ENCODE measurements around the gene PDK2.

The PDK2 gene

DNA sequence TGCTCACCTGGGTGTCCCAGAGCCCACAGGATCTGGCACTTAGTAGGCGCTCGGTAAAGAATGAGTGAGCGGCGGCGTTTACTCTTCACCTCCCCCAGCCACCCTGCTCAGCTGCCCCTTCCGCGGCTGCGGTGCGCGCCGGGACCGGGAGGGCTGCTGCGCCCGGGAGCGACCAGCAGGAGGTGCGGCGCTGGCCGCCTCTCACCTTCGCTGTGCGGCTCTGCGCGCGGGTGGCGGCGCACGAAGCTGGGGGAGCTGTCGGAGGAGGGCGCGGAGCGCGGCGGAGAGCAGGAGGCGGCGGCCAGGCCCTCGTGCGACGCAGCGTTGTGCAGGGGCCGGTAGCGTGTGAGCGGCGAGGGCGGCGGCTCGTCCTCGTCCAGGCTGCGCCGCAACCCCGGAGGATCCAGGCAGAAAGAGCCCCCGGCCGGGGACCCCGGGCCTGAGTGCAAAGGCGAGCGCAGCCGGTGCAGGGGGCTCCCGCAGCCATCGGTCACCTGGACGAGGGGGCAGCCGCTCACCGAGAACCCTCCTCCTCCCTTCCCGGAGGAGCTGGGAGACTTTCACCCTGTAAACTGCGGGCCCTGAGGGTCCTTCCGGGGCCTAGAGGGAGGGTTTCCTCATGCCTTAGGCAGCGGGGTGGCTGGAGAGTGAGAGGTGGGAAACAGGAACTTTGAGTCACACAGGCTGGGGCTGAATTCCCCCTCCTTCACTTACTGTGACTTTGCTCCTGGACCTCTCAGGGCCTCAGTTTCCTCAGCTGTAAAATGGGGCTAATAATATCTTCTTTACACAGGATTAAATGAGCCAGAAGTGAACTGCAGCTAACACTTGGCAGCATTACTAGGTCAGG, 22.3 kb downstream of the PDK2 start:
- in situ Hi-C loops (cut with HindIII; ENCODE audit: low pct_ligation_motif_present, low sequenced_read_pairs) = no loop called here
- no peaks in the 10 kb centered on the region for H3K27me3 ChIP-seq (replicated peaks)
- H3K4me3 ChIP-seq (ENCODE audit: low read depth, low read length) = no peak overlapping the region
- H3K36me3 ChIP-seq (replicated peaks) = no peaks in the 10 kb centered on the region
- DNase-seq = no peak
- H3K27ac ChIP-seq = no peak overlapping the region
- peak; percentile 49 for TF ChIP-seq CTCF (IDR thresholded peaks at IDR 0.05; ENCODE audit: low read depth, low read length, missing control alignments)

DNA sequence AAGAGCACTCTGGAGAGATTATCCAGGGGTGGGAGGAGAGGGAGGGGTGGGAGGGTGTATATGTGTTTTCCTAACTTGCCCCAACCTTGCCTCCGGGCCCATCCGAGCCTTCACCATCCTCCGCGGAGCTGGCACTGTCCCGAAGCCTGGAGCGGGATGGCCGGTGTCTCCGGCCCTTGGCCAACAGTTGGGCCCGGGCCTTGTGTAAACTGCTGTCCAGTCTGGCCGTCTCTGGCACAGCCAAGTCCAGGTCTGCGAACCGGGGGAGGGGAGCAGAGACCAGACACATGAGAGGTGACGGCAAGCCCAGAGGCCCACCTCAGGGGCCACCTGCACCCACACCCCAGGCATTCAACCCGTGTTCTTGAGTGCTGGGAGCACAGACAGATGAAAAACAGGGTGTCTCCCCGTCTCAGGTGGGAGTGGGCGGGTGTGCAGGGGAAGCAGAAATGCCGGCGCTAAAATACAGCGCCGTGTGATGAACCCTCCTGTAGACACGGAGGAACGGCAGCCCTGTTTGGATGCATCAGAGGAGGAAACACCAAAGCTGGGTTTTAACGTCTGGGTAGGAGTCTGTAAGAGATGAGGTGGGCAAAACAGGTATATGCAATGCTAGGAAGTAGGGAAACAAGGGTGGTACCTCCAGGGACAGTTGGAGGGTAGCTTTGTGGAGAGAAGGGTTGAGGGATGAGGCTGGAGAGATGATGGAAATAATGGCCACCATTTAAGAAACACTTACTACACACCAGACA, 23.1 kb downstream of the PDK2 start:
- Histone ChIP-seq H3K27me3 (replicated peaks) (no peaks in the 10 kb centered on the region), H3K27ac (no peak overlapping the region), H3K36me3 (replicated peaks) (no peaks in the 10 kb centered on the region), H3K4me3 (ENCODE audit: low read depth, low read length) (no peak overlapping the region)
- DNase-seq = no peak
- no peak for TF ChIP-seq CTCF (IDR thresholded peaks at IDR 0.05; ENCODE audit: low read depth, low read length, missing control alignments)
- in situ Hi-C loops (cut with HindIII; ENCODE audit: low pct_ligation_motif_present, low sequenced_read_pairs) = no loop called here

GRCh38 chr17:50118828-50119218, 23.7 kb downstream of the PDK2 start:
- no peaks in the 10 kb centered on the region for H3K27me3 ChIP-seq (replicated peaks)
- DNase-seq = no peak
- TF ChIP-seq CTCF (IDR thresholded peaks at IDR 0.05; ENCODE audit: low read depth, low read length, missing control alignments) = no peak
- H3K4me3 ChIP-seq (ENCODE audit: low read depth, low read length) = no peak overlapping the region
- in situ Hi-C loops (cut with HindIII; ENCODE audit: low pct_ligation_motif_present, low sequenced_read_pairs) = no loop called here
- no peak overlapping the region for H3K27ac ChIP-seq
- H3K36me3 ChIP-seq (replicated peaks) = no peaks in the 10 kb centered on the region

- H3K4me3 ChIP-seq (ENCODE audit: low read depth, low read length) = no peak overlapping the region
- H3K27me3 ChIP-seq (replicated peaks) = no peaks in the 10 kb centered on the region
- no peaks in the 10 kb centered on the region for H3K36me3 ChIP-seq (replicated peaks)
- no peak overlapping the region for H3K27ac ChIP-seq
- in situ Hi-C loops (cut with HindIII; ENCODE audit: low pct_ligation_motif_present, low sequenced_read_pairs) = no loop called here
- no peak for TF ChIP-seq CTCF (IDR thresholded peaks at IDR 0.05; ENCODE audit: low read depth, low read length, missing control alignments)
- no peak for DNase-seq
These were observed 25.5 kb downstream of the PDK2 start for GRCh38 chr17:50120475-50121253.

DNA sequence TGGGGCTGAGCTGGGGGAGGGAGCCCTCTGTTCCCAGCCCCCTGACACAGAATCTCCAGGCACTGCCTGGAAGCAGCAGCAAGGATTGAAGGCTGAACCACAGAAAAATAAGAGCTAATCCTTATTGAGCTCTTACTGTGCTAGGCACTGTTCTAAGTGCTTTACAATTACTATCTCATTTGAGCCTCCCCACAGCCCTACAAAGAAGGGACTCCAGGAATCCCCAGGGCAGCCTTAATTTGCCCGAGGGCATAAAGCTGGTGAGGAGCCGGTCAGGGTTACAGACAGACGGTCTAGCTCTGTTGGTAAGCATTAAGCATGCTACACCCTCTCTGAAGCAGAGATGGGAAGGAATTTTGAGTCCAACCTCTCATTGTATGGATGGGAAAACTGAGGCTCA, 27.8 kb downstream of the PDK2 start:
- no peak overlapping the region for H3K4me3 ChIP-seq (ENCODE audit: low read depth, low read length)
- no peak for TF ChIP-seq CTCF (IDR thresholded peaks at IDR 0.05; ENCODE audit: low read depth, low read length, missing control alignments)
- H3K27me3 ChIP-seq (replicated peaks) = no peaks in the 10 kb centered on the region
- H3K27ac ChIP-seq = no peak overlapping the region
- no peak for DNase-seq
- no peaks in the 10 kb centered on the region for H3K36me3 ChIP-seq (replicated peaks)
- in situ Hi-C loops (cut with HindIII; ENCODE audit: low pct_ligation_motif_present, low sequenced_read_pairs) = no loop called here
